Measurements from ENCODE around the gene ICAM5. TPM values are rescaled to one million over a fixed set of nuclear protein-coding genes. Genes with fewer than 3 reads are reported as not detected.
A peak's percentile ranks its signal among the peaks of the same experiment; 100 is the strongest.
"Not testable (repeated sequence)": the region's sequence is repeated elsewhere in the genome, so short reads cannot be mapped to it uniquely, and the experiment has no call there.

ICAM5 gene
- total RNA-seq, 1 donor from 2014 or later: 6.1 TPM

- FAIRE-seq (no peak), DNase-seq (ENCODE audit: low spot score in 2 of 2) (peak in 1 of 2 donors; percentile 33)
These were observed 19.6 kb upstream of the ICAM5 start for GRCh38 chr19:10270180-10270615.

GRCh38 chr19:10270616-10271394, 18.9 kb upstream of the ICAM5 start, which contains the start of gene ICAM1:
TSS of gene ICAM1 (plus strand) at chr19:10271120. CDS start at chr19:10271160, 40 bp downstream.
- peak in 1 of 2 donors; percentile 58 for DNase-seq (ENCODE audit: low spot score in 2 of 2)
- FAIRE-seq: no peak

DNA sequence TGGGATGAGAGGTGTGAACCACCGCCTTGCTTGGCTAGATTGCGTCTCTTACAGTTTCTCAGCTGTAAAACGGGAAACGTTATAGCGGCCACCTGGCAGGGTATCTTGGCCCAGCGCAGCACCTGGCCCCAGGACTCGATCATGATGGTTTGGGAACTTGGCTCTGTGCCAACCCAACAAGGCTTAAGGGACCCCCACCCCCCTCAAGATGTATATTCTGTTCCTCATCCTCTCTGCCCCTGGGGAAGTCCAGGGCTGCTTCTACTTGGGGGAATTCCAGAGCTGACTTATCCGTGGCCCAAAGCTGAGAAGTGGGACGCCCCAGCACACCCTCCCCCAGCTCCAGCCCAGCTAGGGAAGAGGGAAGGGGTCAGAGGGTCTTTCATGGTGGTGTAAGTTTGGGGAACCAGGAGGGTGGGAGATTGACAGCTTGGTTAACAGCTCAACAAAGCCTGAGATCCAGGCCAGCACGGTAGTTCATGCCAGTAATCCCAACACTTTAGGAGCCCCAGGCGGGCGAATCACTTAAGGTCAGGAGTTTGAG, 18.1 kb upstream of the ICAM5 start:
- no peak for FAIRE-seq
- DNase-seq (ENCODE audit: low spot score in 2 of 2): no peak

DNA sequence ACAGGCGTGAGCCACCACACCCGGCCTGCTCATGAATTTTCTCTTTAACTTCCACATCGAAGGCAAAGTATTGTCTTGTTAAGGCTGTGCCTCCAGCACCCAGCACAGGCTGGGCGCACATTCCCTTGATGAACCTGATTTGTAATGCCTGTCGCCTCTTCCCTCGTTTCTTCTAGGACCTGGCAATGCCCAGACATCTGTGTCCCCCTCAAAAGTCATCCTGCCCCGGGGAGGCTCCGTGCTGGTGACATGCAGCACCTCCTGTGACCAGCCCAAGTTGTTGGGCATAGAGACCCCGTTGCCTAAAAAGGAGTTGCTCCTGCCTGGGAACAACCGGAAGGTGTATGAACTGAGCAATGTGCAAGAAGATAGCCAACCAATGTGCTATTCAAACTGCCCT, 15.2 kb upstream of the ICAM5 start:
- DNase-seq (ENCODE audit: low spot score in 2 of 2) (no peak), FAIRE-seq (no peak)

DNA sequence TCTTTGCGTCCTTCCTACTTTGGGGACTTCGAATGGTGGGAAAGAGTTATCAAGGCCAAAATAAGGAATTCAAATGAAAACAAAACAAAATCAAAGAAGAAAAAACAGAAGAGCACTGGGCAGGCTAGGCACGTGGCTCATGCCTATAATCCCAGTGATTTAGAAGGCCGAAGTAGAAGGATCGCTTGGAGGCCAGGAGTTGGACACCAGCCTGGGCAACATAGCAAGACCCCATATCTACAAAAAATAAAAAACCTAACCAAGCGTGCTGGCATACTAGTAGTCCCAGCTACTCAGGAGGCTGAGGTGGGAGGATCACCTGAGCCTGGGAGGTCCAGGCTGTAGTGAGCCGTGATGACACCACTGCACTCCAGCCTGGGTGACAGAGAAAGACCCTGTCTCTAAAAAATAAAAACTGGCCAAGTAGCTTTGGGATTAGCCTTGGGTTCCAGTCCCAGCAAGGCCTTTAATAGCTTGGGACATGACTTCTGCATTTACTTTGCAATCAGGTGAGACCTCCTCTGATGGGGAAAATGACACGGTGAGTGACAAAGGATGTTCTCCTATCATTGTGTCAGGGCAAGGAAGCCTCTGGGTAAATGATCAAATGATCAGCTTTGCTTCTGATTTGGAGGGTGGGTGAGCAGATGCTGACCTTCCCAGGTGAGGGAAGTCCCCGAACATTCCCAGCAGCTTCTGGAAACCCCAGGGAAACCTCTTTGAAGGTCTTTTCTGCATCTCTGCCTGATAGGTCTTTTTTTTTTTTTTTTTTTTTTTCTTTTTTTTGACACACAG, 11.8 kb upstream of the ICAM5 start:
- FAIRE-seq (no peak), DNase-seq (ENCODE audit: low spot score in 2 of 2) (no peak)

- DNase-seq (ENCODE audit: low spot score in 2 of 2) (no peak), FAIRE-seq (no peak)
These were observed 10.8 kb upstream of the ICAM5 start for GRCh38 chr19:10278935-10279334.

GRCh38 chr19:10279737-10280442, 9.9 kb upstream of the ICAM5 start:
- no peak for FAIRE-seq

GRCh38 chr19:10282043-10282442, 7.7 kb upstream of the ICAM5 start:
- not testable (repeated sequence) for FAIRE-seq; DNase-seq (ENCODE audit: low spot score in 2 of 2)

More at GRCh38 chr19:10279737-10280442, 9.9 kb upstream of the ICAM5 start:
- no peak for DNase-seq (ENCODE audit: low spot score in 2 of 2)

DNA sequence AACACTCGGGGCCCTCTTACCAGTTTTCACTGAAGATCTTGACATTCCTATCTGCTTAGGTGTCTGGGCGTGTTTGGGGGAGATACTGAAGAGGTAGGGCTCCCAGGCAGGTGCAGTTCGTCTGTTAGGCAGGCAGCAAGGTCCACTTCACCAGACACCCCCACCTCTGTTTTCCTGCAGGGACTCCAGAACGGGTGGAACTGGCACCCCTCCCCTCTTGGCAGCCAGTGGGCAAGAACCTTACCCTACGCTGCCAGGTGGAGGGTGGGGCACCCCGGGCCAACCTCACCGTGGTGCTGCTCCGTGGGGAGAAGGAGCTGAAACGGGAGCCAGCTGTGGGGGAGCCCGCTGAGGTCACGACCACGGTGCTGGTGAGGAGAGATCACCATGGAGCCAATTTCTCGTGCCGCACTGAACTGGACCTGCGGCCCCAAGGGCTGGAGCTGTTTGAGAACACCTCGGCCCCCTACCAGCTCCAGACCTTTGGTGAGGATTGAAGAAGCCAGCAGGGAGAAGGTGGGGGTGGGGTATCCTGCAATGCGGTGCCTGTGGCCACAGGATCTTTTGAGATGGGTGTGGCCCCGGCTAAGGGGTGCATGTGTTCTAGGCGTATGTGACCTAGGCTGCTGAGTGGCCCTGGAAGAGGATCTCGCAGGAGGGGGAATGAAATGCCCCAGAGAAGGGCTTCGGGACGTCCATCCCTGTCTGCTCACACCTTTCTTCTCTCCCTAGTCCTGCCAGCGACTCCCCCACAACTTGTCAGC, 6.3 kb upstream of the ICAM5 start:
- DNase-seq (ENCODE audit: low spot score in 2 of 2) (no peak), FAIRE-seq (no peak)

DNA sequence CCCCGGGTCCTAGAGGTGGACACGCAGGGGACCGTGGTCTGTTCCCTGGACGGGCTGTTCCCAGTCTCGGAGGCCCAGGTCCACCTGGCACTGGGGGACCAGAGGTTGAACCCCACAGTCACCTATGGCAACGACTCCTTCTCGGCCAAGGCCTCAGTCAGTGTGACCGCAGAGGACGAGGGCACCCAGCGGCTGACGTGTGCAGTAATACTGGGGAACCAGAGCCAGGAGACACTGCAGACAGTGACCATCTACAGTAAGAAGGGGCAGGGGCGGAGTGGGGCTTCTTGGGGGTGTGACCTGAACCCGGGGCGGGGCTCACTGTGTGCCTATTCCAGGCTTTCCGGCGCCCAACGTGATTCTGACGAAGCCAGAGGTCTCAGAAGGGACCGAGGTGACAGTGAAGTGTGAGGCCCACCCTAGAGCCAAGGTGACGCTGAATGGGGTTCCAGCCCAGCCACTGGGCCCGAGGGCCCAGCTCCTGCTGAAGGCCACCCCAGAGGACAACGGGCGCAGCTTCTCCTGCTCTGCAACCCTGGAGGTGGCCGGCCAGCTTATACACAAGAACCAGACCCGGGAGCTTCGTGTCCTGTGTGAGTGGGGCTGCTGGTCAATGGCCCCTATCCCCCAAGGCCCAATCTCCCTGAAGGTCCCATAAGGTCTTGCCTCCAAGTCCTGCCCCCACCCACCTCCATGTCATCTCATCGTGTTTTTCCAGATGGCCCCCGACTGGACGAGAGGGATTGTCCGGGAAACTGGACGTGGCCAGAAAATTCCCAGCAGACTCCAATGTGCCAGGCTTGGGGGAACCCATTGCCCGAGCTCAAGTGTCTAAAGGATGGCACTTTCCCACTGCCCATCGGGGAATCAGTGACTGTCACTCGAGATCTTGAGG, 5.4 kb upstream of the ICAM5 start:
- DNase-seq (ENCODE audit: low spot score in 2 of 2): no peak
- FAIRE-seq: no peak

DNA sequence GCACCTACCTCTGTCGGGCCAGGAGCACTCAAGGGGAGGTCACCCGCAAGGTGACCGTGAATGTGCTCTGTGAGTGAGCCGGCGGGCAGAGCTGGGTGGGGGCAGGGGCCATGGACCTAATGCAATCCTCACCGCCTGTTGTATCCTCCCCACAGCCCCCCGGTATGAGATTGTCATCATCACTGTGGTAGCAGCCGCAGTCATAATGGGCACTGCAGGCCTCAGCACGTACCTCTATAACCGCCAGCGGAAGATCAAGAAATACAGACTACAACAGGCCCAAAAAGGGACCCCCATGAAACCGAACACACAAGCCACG, 4.8 kb upstream of the ICAM5 start:
- FAIRE-seq: no peak
- no peak for DNase-seq (ENCODE audit: low spot score in 2 of 2)

DNA sequence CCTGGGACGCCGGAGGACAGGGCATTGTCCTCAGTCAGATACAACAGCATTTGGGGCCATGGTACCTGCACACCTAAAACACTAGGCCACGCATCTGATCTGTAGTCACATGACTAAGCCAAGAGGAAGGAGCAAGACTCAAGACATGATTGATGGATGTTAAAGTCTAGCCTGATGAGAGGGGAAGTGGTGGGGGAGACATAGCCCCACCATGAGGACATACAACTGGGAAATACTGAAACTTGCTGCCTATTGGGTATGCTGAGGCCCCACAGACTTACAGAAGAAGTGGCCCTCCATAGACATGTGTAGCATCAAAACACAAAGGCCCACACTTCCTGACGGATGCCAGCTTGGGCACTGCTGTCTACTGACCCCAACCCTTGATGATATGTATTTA, 4.4 kb upstream of the ICAM5 start:
- DNase-seq (ENCODE audit: low spot score in 2 of 2): no peak
- FAIRE-seq: no peak

- no peak for FAIRE-seq
- DNase-seq (ENCODE audit: low spot score in 2 of 2): no peak
These were observed 2.7 kb upstream of the ICAM5 start, which contains the start of gene ICAM4 for GRCh38 chr19:10286803-10287737. TSS of gene ICAM4 (plus strand) at chr19:10286955. CDS start at chr19:10287013, 58 bp downstream.

DNA sequence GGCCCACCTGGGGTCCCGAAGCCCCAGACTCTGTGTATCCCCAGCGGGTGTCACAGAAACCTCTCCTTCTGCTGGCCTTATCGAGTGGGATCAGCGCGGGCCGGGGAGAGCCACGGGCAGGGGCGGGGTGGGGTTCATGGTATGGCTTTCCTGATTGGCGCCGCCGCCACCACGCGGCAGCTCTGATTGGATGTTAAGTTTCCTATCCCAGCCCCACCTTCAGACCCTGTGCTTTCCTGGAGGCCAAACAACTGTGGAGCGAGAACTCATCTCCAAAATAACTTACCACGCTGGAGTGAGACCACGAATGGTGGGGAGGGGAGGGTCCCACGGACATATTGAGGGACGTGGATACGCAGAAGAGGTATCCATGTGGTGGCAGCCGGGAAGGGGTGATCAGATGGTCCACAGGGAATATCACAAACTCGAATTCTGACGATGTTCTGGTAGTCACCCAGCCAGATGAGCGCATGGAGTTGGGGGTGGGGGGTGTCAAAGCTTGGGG, 1.0 kb upstream of the ICAM5 start:
- DNase-seq (ENCODE audit: low spot score in 2 of 2) (no peak), FAIRE-seq (no peak)

DNA sequence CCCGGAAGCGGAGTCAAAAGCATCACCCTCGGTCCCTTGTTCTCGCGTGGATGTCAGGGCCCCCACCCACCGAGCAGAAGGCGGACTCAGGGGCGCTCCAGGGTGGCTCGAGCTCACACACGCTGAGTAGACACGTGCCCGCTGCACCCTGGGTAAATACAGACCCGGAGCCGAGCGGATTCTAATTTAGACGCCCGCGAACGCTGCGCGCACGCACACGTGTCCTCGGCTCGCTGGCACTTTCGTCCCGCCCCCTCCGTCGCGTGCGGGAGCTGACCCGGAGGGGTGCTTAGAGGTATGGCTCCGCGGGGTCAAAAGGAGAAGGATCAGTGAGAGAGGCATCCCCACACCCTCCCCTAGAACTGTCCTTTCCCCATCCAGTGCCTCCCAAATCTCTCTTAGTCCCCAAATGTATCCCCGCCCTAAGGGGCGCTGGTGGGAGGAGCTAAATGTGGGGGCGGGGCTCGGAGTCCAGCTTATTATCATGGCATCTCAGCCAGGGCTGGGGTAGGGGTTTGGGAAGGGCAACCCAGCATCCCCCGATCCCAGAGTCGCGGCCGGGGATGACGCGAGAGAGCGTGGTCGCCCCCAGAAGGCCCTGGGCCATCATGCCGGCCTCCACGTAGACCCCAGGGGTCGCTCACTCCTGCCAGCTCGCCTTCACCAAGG, 451 bp upstream of the ICAM5 start:
- no peak for DNase-seq (ENCODE audit: low spot score in 2 of 2)
- no peak for FAIRE-seq

- FAIRE-seq (no peak), DNase-seq (ENCODE audit: low spot score in 2 of 2) (no peak)
These were observed 664 bp downstream of the ICAM5 start for GRCh38 chr19:10290357-10290875.
